Progenitor cell of endocrine pancreas (in vitro differentiated cells): ENCODE results near the gene RPS10. TPM values are rescaled to one million over a fixed set of nuclear protein-coding genes. Genes with fewer than 3 reads are reported as not detected.
A peak's percentile ranks its signal among the peaks of the same experiment; 100 is the strongest.

Experiments
- DNase-seq: peaks from one replicate; pipeline ENCODE4 v3.0.0; 2021; ENCODE audit warnings: low spot score; ENCODE audit not compliant: unreplicated experiment
- H3K27ac Mint-ChIP-seq: 2 replicates; pipeline ENCODE4 v1.8.0; 2021; ENCODE audit warnings: mild to moderate bottlenecking, moderate library complexity, mixed read lengths
- H3K27me3 Mint-ChIP-seq: 2 replicates; pipeline ENCODE4 v1.8.0; 2021; ENCODE audit warnings: mixed read lengths
- H3K36me3 Mint-ChIP-seq: 2 replicates; pipeline ENCODE4 v1.8.0; 2022; ENCODE audit warnings: mixed read lengths; ENCODE audit not compliant: insufficient read depth
- H3K4me1 Mint-ChIP-seq: 2 replicates; pipeline ENCODE4 v1.8.0; 2021; ENCODE audit warnings: low read depth, mixed read lengths
- H3K4me3 Mint-ChIP-seq: 2 replicates; pipeline ENCODE4 v1.8.0; 2021; ENCODE audit warnings: low read depth, mild to moderate bottlenecking, moderate library complexity, mixed read lengths
- H3K9me3 Mint-ChIP-seq: 2 replicates; pipeline ENCODE4 v1.8.0; 2021; ENCODE audit warnings: low read depth, mixed read lengths
- CTCF ChIP-seq: fragments of 200-600 bp; sonication (generic); IDR thresholded peaks from one replicate; pipeline ENCODE4 v1.5.0; 2021; ENCODE audit warnings: antibody characterized with exemption, mild to moderate bottlenecking; ENCODE audit not compliant: unreplicated experiment
- total RNA-seq: library from RNA; stranded (reverse); gene quantifications from 2 replicates; pipeline ENCODE4 v1.2.1, GENCODE V29; 2021

Gene RPS10
- total RNA-seq, 1 donor from 2014 or later, result 1,118 TPM

GRCh38 chr6:34423254-34423653, 2.6 kb downstream of the RPS10 start:
- Mint-ChIP-seq H3K27ac (no peak overlapping the region), H3K4me3 (no peak overlapping the region), H3K4me1 (peaks cover 9% of the 10 kb centered on the region), H3K36me3 (peaks cover 19% of the 10 kb centered on the region), H3K9me3 (no peaks in the 10 kb centered on the region), H3K27me3 (no peaks in the 10 kb centered on the region)
- TF ChIP-seq CTCF, result no peak
- no peak for DNase-seq

GRCh38 chr6:34418367-34418766, 7.5 kb downstream of the RPS10 start:
- H3K27me3 Mint-ChIP-seq, result no peaks in the 10 kb centered on the region
- H3K4me1 Mint-ChIP-seq, result peaks cover 6% of the 10 kb centered on the region
- peaks cover 30% of the 10 kb centered on the region for H3K36me3 Mint-ChIP-seq
- no peak overlapping the region for H3K4me3 Mint-ChIP-seq
- no peaks in the 10 kb centered on the region for H3K9me3 Mint-ChIP-seq
- H3K27ac Mint-ChIP-seq, result peak overlapping the region; percentile 47
- no peak for DNase-seq
- no peak for TF ChIP-seq CTCF

GRCh38 chr6:34416877-34417371, 8.9 kb downstream of the RPS10 start:
- Mint-ChIP-seq H3K9me3 (no peaks in the 10 kb centered on the region), H3K27me3 (no peaks in the 10 kb centered on the region), H3K4me3 (no peak overlapping the region), H3K27ac (peak overlapping the region; percentile 21), H3K4me1 (peaks cover 6% of the 10 kb centered on the region), H3K36me3 (peaks cover 27% of the 10 kb centered on the region)
- no peak for TF ChIP-seq CTCF
- DNase-seq, result no peak

GRCh38 chr6:34414999-34415858, 10.6 kb downstream of the RPS10 start:
- H3K27ac Mint-ChIP-seq, result no peak overlapping the region

More at GRCh38 chr6:34414999-34415858, 10.6 kb downstream of the RPS10 start:
- no peak overlapping the region for H3K4me3 Mint-ChIP-seq
- peaks cover 6% of the 10 kb centered on the region for H3K4me1 Mint-ChIP-seq
- no peak for DNase-seq
- H3K36me3 Mint-ChIP-seq, result peaks cover 22% of the 10 kb centered on the region
- H3K9me3 Mint-ChIP-seq, result no peaks in the 10 kb centered on the region
- peak; percentile 67 for TF ChIP-seq CTCF
- H3K27me3 Mint-ChIP-seq, result no peaks in the 10 kb centered on the region
